Measurements from ENCODE around the gene DNAH10. TPM values are rescaled to one million over a fixed set of nuclear protein-coding genes. Genes with fewer than 3 reads are reported as not detected.

Gene DNAH10
- total RNA-seq, 4 donors from 2014 or later: 0.14 to 0.20 TPM; not detected in 2

GRCh38 chr12:123891516-123892179, 129.5 kb downstream of the DNAH10 start:
- H3K9me3 ChIP-seq: no peaks in the 10 kb centered on the region
- H3K27me3 ChIP-seq: peaks cover 11% of the 10 kb centered on the region
- no peak for DNase-seq
- 73% methylated on average over 15 of the region's 15 CpGs; no CpG with 5 or more reads in 1 of the 2 donors for WGBS, 2 donors (ENCODE audit: low coverage in 1 of 2)
- no peak overlapping the region for H3K4me3 ChIP-seq
- H3K4me1 ChIP-seq: peaks cover 0 to 2% (median 0%) of the 10 kb centered on the region in 4 donors
- in situ Hi-C loops (cut with MboI; ENCODE audit: low pct_ligation_motif_present in 1 of 4, low pct_unique_long_range_greater_than_20kb in 1 of 4, low sequenced_read_pairs in 3 of 4): no loop called here
- intact Hi-C loops (cut with DNase I; ENCODE audit: low total_unique reads): no loop called here
- no peak overlapping the region for H3K27ac ChIP-seq
- H3K36me3 ChIP-seq: no peaks in the 10 kb centered on the region
- TF ChIP-seq POLR2AphosphoS5 (IDR thresholded peaks at IDR 0.05): no peak
- no peak for TF ChIP-seq CTCF (IDR thresholded peaks at IDR 0.05)
- TF ChIP-seq EP300 (IDR thresholded peaks at IDR 0.05; ENCODE audit: low read depth): no peak
- no peak for TF ChIP-seq POLR2A (IDR thresholded peaks at IDR 0.05)

GRCh38 chr12:123892180-123892559, 130.1 kb downstream of the DNAH10 start:
- TF ChIP-seq POLR2A (IDR thresholded peaks at IDR 0.05) (no peak), POLR2AphosphoS5 (IDR thresholded peaks at IDR 0.05) (no peak), EP300 (IDR thresholded peaks at IDR 0.05; ENCODE audit: low read depth) (no peak), CTCF (IDR thresholded peaks at IDR 0.05) (no peak)
- Histone ChIP-seq H3K4me3 (no peak overlapping the region), H3K9me3 (no peaks in the 10 kb centered on the region), H3K27ac (no peak overlapping the region), H3K36me3 (no peaks in the 10 kb centered on the region), H3K4me1 (no peaks in the 10 kb centered on the region), H3K27me3 (peaks cover 11% of the 10 kb centered on the region)
- in situ Hi-C loops (cut with MboI; ENCODE audit: low pct_ligation_motif_present in 1 of 4, low pct_unique_long_range_greater_than_20kb in 1 of 4, low sequenced_read_pairs in 3 of 4) (no loop called here), intact Hi-C loops (cut with DNase I; ENCODE audit: low total_unique reads) (no loop called here)
- DNase-seq: no peak
- 95% methylated on average over 9 of the region's 9 CpGs; no CpG with 5 or more reads in 1 of the 2 donors for WGBS, 2 donors (ENCODE audit: low coverage in 1 of 2)

GRCh38 chr12:123892853-123893252, 130.8 kb downstream of the DNAH10 start:
- in situ Hi-C loops (cut with MboI; ENCODE audit: low pct_ligation_motif_present in 1 of 4, low pct_unique_long_range_greater_than_20kb in 1 of 4, low sequenced_read_pairs in 3 of 4): no loop called here
- Histone ChIP-seq H3K4me1 (no peaks in the 10 kb centered on the region), H3K27ac (no peak overlapping the region), H3K9me3 (no peaks in the 10 kb centered on the region), H3K27me3 (peaks cover 11% of the 10 kb centered on the region), H3K36me3 (no peaks in the 10 kb centered on the region), H3K4me3 (no peak overlapping the region)
- no peak for TF ChIP-seq POLR2A (IDR thresholded peaks at IDR 0.05)
- no peak for TF ChIP-seq POLR2AphosphoS5 (IDR thresholded peaks at IDR 0.05)
- TF ChIP-seq EP300 (IDR thresholded peaks at IDR 0.05; ENCODE audit: low read depth): no peak
- TF ChIP-seq CTCF (IDR thresholded peaks at IDR 0.05): no peak
- 74% methylated on average over 10 of the region's 10 CpGs; no CpG with 5 or more reads in 1 of the 2 donors for WGBS, 2 donors (ENCODE audit: low coverage in 1 of 2)
- intact Hi-C loops (cut with DNase I; ENCODE audit: low total_unique reads): no loop called here
- DNase-seq: no peak

GRCh38 chr12:123893276-123893675, 131.2 kb downstream of the DNAH10 start:
- DNase-seq: no peak
- Histone ChIP-seq H3K27me3 (peaks cover 11% of the 10 kb centered on the region), H3K9me3 (no peaks in the 10 kb centered on the region), H3K36me3 (no peaks in the 10 kb centered on the region), H3K27ac (no peak overlapping the region), H3K4me3 (no peak overlapping the region), H3K4me1 (no peaks in the 10 kb centered on the region)
- 84% methylated on average over 9 of the region's 9 CpGs; no CpG with 5 or more reads in 1 of the 2 donors for WGBS, 2 donors (ENCODE audit: low coverage in 1 of 2)
- intact Hi-C loops (cut with DNase I; ENCODE audit: low total_unique reads): no loop called here
- in situ Hi-C loops (cut with MboI; ENCODE audit: low pct_ligation_motif_present in 1 of 4, low pct_unique_long_range_greater_than_20kb in 1 of 4, low sequenced_read_pairs in 3 of 4): no loop called here
- TF ChIP-seq POLR2A (IDR thresholded peaks at IDR 0.05): no peak
